ENCODE results near the gene PFDN6.
A peak's percentile ranks its signal among the peaks of the same experiment; 100 is the strongest.
"Not testable (repeated sequence)": the region's sequence is repeated elsewhere in the genome, so short reads cannot be mapped to it uniquely, and the experiment has no call there.

The PFDN6 gene

GRCh38 chr6:33273924-33274902 is 15.2 kb upstream of the PFDN6 start:
- DNase-seq, result no peak

GRCh38 chr6:33275795-33276580 is 13.4 kb upstream of the PFDN6 start:
- not testable (repeated sequence) for DNase-seq

GRCh38 chr6:33276581-33276863 is 12.9 kb upstream of the PFDN6 start:
- no peak for DNase-seq

- DNase-seq, result peak; percentile 43 to 90 (median 63)
These were observed 12.3 kb upstream of the PFDN6 start, which contains the start of gene B3GALT4 for GRCh38 chr6:33276864-33277662. B3GALT4 (plus strand) TSS chr6:33277123; CDS start chr6:33277420, 297 bp downstream.

- DNase-seq, result peak in 1 of 5 experiments; percentile 57
These were observed 11.6 kb upstream of the PFDN6 start for GRCh38 chr6:33277663-33278391.

- no peak for DNase-seq
These were observed 11.0 kb upstream of the PFDN6 start for GRCh38 chr6:33278392-33278741.

GRCh38 chr6:33278810-33279209 is 10.6 kb upstream of the PFDN6 start:
- DNase-seq, result no peak

GRCh38 chr6:33279257-33279695 is 10.1 kb upstream of the PFDN6 start:
- DNase-seq, result no peak

GRCh38 chr6:33279971-33280511 is 9.4 kb upstream of the PFDN6 start:
- peak in 1 of 5 experiments; percentile 15 for DNase-seq

- DNase-seq, result no peak
These were observed 8.9 kb upstream of the PFDN6 start for GRCh38 chr6:33280539-33280938.

GRCh38 chr6:33285214-33285613 is 4.2 kb upstream of the PFDN6 start:
- DNase-seq, result not testable (repeated sequence)

GRCh38 chr6:33286946-33287914 is 2.2 kb upstream of the PFDN6 start:
- no peak for DNase-seq

- DNase-seq, result no peak
These were observed 1.1 kb upstream of the PFDN6 start for GRCh38 chr6:33288141-33288920.

GRCh38 chr6:33289784-33290315 is 449 bp downstream of the PFDN6 start:
- no peak for DNase-seq

- no peak for DNase-seq
These were observed 1.1 kb downstream of the PFDN6 start for GRCh38 chr6:33290459-33290858.

GRCh38 chr6:33292996-33293682 is 3.7 kb downstream of the PFDN6 start:
- DNase-seq, result no peak

- no peak for DNase-seq
These were observed 4.9 kb downstream of the PFDN6 start for GRCh38 chr6:33294086-33294823.

Measured in T-helper 2 cell (primary cell).